ENCODE results near the gene NHLRC3. TPM values are rescaled to one million over a fixed set of nuclear protein-coding genes. Genes with fewer than 3 reads are reported as not detected.

NHLRC3 gene
- total and polyA plus RNA-seq, 11 donors, result 3.9 to 19.9 (median 10.4) TPM

DNA sequence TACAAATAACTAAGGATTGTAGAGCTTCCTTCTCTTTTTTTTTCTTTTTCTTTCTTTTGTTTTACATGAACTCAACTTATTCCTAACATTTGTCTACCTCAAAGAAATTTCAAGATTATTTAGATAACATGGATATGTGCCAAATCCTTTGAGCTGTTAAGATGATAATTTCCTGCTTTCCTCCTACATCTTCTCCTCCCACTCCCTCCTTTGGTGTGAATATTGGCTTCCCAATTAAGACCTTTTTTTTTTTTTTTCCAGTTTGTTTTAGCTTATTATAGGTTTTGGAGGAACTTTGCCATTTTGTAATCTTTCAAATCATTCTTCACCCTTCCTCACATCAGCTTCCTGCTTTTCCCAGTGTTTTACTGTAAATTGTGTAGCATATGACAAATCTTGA lies 10.6 kb downstream of the NHLRC3 start:
- H3K4me3 ChIP-seq, result no peak overlapping the region
- TF ChIP-seq, protein P1, sequence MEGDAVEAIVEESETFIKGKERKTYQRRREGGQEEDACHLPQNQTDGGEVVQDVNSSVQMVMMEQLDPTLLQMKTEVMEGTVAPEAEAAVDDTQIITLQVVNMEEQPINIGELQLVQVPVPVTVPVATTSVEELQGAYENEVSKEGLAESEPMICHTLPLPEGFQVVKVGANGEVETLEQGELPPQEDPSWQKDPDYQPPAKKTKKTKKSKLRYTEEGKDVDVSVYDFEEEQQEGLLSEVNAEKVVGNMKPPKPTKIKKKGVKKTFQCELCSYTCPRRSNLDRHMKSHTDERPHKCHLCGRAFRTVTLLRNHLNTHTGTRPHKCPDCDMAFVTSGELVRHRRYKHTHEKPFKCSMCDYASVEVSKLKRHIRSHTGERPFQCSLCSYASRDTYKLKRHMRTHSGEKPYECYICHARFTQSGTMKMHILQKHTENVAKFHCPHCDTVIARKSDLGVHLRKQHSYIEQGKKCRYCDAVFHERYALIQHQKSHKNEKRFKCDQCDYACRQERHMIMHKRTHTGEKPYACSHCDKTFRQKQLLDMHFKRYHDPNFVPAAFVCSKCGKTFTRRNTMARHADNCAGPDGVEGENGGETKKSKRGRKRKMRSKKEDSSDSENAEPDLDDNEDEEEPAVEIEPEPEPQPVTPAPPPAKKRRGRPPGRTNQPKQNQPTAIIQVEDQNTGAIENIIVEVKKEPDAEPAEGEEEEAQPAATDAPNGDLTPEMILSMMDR (IDR thresholded peaks at IDR 0.05), result no peak
- TF ChIP-seq POLR2A (IDR thresholded peaks at IDR 0.05), result no peak
- DNase-seq (no peak), ATAC-seq (no peak)
- H3K9me3 ChIP-seq, result no peaks in the 10 kb centered on the region
- intact Hi-C loops (cut with DNase I), result loop anchor here in 3 of 10 donors (5.0 to 10.0 kb wide), 4 partner anchors 568 to 636 kb away; no protein-coding TSS in a partner anchor
- no peak overlapping the region for H3K27ac ChIP-seq
- H3K4me1 ChIP-seq, result no peaks in the 10 kb centered on the region
- H3K27me3 ChIP-seq, result no peaks in the 10 kb centered on the region
- peaks cover 0 to 43% (median 29%) of the 10 kb centered on the region in 9 donors for H3K36me3 ChIP-seq

DNA sequence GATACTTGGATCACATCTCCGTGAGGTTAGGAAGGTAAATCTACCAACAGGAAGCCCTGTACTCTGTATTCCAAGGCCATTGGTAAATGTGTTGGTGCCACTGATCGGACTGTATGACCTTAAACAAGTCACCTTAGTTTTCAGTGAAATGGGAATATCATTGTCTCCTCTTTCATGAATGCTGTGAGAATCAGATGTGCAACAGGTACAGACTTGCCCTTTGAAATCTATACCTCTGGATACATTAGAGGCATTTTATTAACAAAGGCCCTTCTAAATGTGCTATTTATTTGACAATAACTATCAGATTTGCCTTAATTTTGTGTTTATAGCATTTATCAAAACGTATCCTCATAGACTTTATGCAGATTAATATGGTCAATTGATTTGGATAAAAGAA lies 11.0 kb downstream of the NHLRC3 start:
- ATAC-seq, result no peak

DNA sequence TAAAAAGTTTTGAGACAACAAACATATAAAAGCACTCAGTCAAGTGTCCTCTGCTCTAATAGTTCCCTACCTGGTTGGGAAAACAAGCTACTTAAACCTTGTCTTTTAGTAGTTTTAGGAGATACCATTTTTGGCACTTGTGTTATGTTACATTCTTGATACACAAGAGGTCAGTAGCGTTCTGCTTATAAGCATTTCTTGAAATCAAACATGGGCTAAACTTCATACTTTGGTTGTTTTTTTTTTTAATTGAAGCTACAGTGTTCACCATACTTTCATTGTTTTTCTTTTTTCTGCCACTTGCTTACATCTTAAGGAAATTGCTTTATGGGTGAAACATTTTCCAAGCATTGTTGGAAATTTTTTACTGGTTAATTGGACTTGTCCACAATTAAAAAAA lies 12.9 kb downstream of the NHLRC3 start:
- no peak overlapping the region for H3K4me3 ChIP-seq
- 9 to 35% (median 29%) methylated on average over 1 of the region's 1 CpG for WGBS, 4 donors

More for the DNA sequence above, 11.0 kb downstream of the NHLRC3 start:
- WGBS, 4 donors, result 93 to 95% (median 94%) methylated on average over 3 of the region's 3 CpGs
- no peak for DNase-seq
- H3K36me3 ChIP-seq, result peaks cover 0 to 42% (median 27%) of the 10 kb centered on the region in 9 donors
- no peak for TF ChIP-seq POLR2A (IDR thresholded peaks at IDR 0.05)
- TF ChIP-seq, protein P1 (IDR thresholded peaks at IDR 0.05), result no peak
- H3K27ac ChIP-seq, result no peak overlapping the region
- no peaks in the 10 kb centered on the region for H3K4me1 ChIP-seq
- intact Hi-C loops (cut with DNase I), result loop anchor here in 3 of 10 donors (5.0 to 10.0 kb wide), 4 partner anchors 568 to 636 kb away; no protein-coding TSS in a partner anchor
- no peak overlapping the region for H3K4me3 ChIP-seq
- H3K9me3 ChIP-seq, result no peaks in the 10 kb centered on the region
- H3K27me3 ChIP-seq, result no peaks in the 10 kb centered on the region

DNA sequence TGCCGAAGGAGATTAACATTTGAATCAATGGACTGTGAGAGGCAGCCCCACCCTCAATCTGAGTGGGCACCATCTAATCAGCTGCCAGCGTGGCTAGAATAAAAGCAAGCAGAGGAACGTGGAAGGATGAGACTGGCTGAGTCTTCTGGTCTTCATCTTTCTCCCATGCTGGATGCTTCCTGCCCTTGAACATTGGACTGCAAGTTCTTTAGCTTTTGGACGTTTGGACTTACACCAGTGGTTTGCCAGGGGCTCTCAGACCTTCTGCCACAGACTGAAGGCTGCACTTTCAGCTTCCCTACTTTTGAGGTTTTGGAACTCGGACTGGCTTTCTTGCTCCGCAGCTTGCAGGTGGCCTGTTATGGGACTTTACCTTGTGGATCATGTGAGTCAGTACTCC lies 14.7 kb downstream of the NHLRC3 start:
- TF ChIP-seq, protein P1 (IDR thresholded peaks at IDR 0.05), result no peak
- TF ChIP-seq POLR2A (IDR thresholded peaks at IDR 0.05), result no peak
- ATAC-seq, result no peak
- intact Hi-C loops (cut with DNase I), result loop anchor here (2.0 to 10.0 kb wide), 8 partner anchors 92 to 624 kb away; no protein-coding TSS in a partner anchor
- Histone ChIP-seq H3K27me3 (no peaks in the 10 kb centered on the region), H3K27ac (no peak overlapping the region), H3K9me3 (peaks cover 0 to 3% (median 0%) of the 10 kb centered on the region in 12 donors), H3K4me3 (no peak overlapping the region), H3K36me3 (peaks cover 0 to 21% (median 7%) of the 10 kb centered on the region in 9 donors), H3K4me1 (no peaks in the 10 kb centered on the region)
- DNase-seq, result no peak
- WGBS, 4 donors, result 76 to 82% (median 79%) methylated on average over 6 of the region's 6 CpGs

More for the DNA sequence above, 12.9 kb downstream of the NHLRC3 start:
- TF ChIP-seq POLR2A (IDR thresholded peaks at IDR 0.05), result no peak
- TF ChIP-seq, protein P1 (IDR thresholded peaks at IDR 0.05), result peak; percentile 18 to 73 (median 55)
- peak in 1 of 4 donors; percentile 41 for ATAC-seq
- DNase-seq, result no peak
- intact Hi-C loops (cut with DNase I), result loop anchor here (1.0 to 10.0 kb wide), 11 partner anchors 94 to 626 kb away; no protein-coding TSS in a partner anchor
- H3K27me3 ChIP-seq, result no peaks in the 10 kb centered on the region
- H3K27ac ChIP-seq, result no peak overlapping the region
- H3K4me1 ChIP-seq, result no peaks in the 10 kb centered on the region
- peaks cover 0 to 3% (median 0%) of the 10 kb centered on the region in 12 donors for H3K9me3 ChIP-seq
- H3K36me3 ChIP-seq, result peaks cover 0 to 26% (median 13%) of the 10 kb centered on the region in 9 donors
